TTC549 (cell line): ENCODE data around the gene CD4.

ENCODE experiments used
- FAIRE-seq: peaks from 2 replicates; lab custom pipeline; 2012; peaks lifted over from hg19 to GRCh38; lab: Jason Lieb, UNC

CD4 gene

DNA sequence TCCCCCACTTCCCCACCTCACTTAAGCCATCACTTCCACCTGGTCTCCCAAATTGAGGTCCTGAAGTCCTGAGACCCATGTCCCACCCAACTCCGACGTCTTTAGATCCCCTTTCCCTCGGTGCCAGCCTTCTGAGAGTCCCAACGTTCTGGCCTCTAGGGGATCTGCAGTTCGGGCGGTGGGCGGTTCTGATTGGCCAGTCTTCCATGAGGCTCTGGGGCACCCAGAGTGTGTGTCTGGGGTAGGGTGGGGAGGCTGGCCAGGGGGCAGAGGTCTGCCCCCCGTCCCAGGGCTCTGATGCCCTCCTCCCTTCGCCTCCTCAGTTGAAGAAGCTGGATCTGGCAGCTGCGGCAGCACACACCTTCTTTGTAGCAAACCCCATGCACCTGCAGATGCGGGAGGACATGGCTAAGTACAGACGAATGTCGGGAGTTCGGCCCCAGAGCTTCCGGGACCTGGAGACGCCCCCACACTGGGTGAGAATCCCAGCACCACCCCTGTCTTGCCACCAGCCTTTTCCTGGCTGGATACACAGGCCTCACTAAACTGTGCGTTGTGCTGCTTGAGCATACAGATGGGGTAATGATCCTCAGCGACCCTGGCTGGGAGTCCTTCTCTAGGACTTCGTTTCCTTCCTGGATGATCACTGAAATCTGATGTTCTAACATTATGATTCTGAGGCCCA, 40.4 kb downstream of the CD4 start:
- FAIRE-seq: no peak

DNA sequence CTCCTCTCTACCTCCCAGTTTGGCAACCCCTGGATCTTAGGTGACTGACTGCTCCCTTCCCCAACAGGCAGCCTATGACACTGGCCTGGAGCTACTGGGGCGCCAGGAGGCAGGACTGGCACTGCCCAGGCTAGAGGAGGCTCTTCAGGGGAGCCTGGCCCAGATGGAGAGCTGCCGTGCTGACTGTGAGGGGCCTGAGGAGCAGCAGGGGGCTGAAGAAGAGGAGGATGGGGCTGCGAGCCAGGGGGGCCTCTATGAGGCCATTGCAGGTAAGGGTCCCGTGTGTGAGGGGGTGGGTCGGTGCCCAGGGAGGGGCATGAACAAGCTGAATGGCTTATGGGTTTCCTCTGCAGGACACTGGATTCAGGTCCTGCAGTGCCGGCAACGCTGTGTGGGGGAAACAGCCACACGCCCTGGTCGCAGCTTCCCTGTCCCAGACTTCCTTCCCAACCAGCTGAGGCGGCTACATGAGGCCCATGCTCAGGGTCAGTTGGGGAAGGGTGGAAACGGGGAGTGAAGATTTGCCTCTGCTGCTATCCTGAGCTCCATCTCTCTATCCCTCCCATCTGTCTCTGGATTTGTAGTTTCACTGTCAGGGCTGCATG, 41.1 kb downstream of the CD4 start:
- no peak for FAIRE-seq

DNA sequence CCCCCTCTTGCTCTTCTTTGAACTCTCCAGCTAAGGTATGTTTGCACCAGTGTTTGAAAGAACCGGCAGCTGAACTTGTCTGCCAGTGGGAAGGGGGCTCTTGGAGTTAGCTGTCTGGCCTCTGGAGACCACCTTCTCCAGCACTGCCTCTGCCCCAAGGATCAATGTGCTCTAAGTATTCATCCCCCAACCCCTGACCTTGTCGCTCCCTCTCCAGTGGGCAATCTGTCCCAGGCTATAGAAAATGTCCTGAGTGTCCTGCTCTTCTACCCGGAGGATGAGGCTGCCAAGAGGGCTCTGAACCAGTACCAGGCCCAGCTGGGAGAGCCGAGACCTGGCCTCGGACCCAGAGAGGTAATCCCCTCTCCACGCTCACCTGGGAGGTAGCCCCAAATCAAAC, 41.7 kb downstream of the CD4 start:
- no peak for FAIRE-seq

DNA sequence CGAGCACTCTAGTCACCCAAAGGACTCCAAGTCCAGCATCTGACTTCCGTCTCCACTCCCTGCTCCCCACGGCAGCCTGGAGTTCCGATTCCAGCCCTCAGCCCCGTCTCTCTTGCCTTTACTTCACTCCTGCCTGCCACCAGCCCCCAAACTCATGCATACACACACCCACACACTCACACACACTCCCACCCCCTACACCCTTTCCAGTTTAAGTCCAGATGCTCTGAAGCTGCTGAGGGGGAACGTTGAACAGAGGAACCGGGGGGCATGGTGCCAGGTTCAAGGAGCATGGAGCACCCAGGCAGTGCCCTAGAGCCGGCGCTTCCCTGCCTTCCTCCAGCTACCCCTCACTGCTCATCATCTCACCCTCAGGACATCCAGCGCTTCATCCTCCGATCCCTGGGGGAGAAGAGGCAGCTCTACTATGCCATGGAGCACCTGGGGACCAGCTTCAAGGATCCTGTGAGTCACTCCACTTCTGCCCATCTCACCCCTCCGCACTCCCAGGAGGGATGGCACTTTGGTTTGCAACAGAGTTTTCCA, 42.2 kb downstream of the CD4 start:
- FAIRE-seq: no peak

DNA sequence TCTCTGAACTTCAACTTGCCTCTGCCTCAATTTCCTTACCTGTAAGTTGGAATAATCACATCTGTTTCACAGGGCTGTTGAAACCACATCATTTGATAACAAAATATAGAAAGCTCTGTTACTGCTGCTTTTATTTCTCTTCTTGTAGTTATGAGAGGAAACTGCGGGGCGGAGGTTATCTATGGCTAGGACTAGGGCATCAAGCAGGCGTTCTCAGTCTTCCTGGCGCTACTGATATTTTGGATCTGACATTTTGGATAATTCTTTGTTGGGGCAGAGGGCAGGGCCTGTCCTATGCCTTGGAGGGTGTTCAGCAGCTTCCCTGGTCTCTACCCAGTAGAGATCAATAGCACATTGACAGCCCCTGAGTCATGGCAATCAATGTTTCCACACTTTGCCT, 42.8 kb downstream of the CD4 start:
- FAIRE-seq: no peak

DNA sequence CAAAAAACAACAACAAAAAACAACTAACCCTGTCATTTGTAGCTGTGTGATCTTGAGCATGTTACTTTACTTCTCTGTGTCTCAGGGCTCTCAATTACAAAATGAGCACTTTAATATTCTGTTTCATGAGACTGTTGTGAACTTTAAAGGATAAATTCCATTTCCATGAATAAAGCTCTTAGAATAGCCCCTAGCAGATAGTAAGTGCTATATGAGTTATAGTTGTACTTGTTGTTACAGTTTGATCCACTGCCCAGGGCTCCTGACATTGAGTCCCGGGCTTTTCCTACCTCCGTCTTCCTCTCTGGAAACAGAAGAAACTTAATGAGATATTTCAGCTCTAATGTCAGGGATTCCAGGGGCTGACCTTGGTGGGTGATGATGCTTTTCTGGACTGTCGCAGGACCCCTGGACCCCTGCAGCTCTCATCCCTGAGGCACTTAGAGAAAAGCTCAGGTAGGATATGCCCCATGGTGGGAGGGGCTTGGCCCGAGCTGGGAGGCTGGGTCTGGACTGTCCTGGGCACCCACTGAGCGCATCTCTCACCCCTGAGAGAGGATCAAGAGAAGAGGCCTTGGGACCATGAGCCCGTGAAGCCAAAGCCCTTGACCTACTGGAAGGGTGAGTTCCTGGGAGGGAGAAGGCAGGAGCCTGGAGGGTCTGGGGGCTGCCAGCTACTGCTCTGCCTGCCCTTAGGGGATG, 44.0 kb downstream of the CD4 start:
- no peak for FAIRE-seq

DNA sequence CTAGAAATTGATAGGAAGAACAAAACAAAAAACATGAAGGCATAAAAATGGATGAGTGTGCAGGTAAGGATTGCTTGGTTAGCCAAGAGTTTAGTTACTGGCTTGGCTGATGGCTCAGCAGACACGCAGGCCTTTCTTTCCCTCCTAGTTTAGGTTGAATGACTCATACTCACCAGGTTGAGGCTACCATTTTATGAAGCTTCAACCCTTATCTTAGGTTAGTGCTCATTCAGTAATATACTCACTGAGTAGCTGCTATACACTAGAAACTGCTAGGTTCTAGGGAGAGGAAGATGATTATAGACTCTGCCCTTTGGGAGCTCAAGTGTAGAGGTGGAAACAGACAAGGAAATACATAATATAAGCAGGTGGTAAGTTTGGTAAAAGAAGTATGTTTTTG, 44.9 kb downstream of the CD4 start:
- no peak for FAIRE-seq

DNA sequence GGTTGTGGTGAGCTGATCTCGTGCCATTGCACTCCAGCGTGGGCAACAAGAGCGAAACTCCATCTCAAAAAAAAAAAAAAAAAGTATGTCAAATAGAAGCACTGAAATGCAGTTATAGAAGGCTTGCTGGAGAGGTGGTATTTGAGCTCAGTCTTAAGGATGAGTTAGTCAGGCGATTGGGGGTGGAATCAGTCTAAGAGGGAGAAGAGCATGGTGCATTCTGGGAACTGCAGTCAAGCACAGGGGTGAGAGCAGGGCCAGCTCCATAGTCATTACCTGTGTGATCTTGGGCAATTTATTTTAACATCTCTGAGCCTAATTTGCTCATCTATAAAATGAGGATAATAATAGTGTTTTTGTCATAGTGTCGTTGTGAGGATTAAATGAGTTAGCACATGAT, 45.5 kb downstream of the CD4 start:
- no peak for FAIRE-seq

DNA sequence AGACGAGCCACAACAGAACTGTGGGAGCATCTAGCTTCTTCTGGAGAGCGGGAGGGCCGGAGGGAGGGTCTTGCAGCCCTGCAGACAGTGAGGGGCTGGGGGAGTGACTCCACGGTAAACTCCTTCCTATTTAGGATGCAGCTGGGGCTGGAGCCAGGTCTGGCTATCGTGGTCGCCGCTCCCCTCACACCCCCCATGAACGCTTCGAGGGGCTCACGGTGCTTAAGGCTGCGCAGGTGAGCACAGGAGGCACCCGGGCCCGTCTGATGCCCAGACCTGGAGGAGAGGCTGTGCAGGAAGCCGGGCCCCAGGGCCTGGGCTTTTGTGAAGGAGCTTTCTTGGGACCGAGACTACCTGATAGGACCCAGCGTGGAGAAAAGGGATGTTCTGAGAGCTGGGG, 47.5 kb downstream of the CD4 start:
- FAIRE-seq: no peak

DNA sequence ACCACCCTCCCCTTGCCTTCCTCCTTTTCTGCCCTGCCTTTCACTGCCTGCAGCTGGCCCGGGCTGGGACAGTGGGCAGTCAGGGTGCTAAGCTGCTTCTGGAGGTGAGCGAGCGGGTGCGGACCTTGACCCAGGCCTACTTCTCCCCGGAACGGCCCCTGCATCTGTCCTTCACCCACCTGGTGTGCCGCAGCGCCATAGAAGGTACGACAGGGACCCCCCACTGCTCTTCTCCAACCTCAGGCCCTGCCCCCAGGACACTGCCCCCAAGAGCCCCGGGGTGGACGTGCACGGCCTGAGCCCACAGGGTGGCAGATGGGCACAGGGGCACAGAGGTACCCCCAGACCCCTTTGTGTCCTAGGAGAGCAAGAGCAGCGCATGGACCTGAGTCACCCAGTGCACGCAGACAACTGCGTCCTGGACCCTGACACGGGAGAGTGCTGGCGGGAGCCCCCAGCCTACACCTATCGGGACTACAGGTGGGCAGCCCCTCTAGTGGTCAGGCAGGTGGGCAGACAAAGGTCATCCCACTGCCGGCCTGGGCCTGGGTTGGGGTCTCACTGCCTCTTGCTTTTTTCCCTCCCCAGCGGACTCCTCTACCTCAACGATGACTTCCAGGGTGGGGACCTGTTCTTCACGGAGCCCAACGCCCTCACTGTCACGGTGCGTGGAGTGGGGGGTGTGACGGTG, 48.2 kb downstream of the CD4 start:
- FAIRE-seq: no peak

DNA sequence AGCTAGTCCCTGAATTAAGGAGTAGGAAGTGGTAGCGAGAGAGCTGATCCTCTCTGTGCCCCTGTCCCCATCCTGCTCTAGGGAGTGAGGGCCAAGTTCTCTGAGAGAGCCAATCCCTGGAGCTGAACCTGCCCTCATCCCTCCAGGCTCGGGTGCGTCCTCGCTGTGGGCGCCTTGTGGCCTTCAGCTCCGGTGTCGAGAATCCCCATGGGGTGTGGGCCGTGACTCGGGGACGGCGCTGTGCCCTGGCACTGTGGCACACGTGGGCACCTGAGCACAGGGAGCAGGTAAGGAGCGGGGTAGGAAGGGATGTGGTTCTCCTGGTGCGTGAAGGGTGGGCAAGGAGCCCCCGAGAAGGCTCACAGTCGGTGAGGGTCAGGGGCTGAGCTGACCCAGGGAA, 49.5 kb downstream of the CD4 start:
- no peak for FAIRE-seq

DNA sequence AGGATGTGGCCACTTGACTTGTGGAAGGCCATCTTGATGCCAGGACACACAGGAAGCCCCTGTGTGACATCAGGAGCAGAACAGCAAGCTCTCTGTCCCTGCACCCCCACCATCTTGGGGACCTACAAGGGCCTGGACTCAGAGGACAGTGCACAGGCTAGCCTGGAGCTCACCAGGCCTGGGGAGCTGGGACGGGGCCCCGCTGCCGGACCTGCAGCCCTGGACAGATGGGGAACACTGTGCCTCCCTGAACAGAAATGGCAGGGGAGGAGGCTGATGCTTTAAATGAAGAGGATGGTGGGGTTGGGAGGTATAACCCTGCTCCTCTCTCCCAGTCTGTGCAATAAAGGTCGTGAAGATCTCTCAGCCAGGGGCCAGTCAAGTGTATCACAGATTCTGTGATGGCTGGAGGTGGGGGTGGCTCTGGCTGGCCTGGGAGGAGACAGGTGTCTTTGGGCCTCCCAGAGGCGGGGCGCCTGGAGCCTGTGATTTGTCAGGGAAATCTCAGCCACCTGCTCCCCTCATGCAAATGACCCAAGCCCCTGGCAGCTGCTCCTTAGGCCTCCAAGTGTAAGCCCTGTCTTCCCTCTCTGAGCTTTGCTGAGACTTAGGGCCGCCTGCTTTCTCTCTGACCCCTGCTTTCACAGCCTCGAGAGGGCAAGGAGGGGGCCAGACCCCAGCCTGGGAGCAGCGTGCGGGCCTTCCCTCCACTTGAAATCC, 50.3 kb downstream of the CD4 start:
- FAIRE-seq: no peak

DNA sequence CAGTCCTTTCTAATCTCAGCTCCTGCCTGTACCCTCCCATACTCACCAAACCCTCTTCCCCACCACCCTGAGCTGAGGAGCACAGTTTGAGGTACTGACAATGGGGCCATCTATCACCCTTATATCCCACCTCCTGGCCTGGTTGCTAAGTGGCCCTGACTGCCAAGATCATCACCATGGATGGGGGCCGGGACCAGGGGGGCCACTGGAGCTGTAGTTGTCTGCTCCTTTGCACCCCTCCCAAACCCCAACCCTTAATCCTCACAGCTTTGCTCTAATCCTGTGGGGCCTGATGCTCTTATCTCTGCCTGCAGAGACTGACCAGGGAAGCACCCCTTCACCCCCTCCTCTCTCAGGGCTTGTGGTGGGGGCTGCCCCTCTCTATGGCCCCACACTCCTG, 51.0 kb downstream of the CD4 start:
- FAIRE-seq: no peak

DNA sequence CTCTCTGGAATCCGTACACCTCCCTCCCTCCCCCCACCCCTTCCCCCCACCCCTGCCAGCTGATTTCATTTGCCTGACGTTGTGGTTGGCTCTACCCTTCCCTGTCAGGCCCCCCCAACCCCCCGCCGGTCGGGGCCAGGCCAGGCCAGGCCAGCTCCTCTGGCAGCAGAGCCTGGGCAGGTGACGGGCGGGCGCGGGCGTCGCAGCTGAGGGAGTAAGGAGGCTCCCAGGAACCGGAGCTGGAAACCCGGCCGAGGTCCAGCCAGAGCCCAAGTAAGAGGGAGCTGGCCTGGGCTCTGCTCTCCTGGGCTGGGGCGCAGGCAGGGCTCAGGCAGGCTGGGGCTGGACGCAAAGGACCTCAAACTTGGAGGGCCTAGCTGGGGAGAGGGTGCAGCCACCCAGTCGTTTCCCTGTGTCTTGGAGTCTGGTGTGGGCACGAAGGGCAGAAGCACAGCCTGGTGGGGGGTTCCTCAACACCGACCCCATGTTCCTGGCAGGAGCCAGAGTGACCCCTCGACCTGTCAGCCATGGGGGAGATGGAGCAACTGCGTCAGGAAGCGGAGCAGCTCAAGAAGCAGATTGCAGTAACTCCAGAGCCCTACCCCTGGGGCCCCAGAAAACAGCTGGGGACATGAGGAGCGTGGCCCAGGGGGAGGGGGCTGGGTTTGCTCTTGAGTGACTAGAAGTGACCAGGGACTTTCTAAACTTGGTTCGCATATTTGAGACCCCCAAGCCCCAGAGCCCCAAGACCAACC, 51.6 kb downstream of the CD4 start, which contains the start of gene GNB3:
Gene GNB3 (plus strand): TSS at position 165 of the 755 bp plus-strand sequence. CDS start 363 bp downstream, at position 528.
- FAIRE-seq: no peak

DNA sequence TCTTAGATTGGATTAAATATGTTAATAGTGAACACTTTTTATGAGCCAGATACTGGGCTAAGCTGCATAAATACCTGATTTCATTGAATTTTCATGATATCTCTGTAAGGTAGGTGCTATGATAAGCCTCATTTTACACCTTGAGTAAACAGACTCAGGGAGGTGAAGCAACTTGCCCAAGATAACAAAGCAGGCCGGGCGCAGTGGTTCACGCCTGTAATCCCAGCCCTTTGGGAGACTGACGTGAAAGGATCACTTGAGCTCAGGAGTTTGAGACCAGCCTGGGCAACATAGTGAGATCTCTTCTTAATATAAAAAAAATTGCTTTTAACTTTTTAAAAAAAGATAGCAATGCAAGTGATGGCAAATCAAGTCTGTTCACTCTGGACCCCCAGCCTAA, 52.7 kb downstream of the CD4 start:
- no peak for FAIRE-seq

DNA sequence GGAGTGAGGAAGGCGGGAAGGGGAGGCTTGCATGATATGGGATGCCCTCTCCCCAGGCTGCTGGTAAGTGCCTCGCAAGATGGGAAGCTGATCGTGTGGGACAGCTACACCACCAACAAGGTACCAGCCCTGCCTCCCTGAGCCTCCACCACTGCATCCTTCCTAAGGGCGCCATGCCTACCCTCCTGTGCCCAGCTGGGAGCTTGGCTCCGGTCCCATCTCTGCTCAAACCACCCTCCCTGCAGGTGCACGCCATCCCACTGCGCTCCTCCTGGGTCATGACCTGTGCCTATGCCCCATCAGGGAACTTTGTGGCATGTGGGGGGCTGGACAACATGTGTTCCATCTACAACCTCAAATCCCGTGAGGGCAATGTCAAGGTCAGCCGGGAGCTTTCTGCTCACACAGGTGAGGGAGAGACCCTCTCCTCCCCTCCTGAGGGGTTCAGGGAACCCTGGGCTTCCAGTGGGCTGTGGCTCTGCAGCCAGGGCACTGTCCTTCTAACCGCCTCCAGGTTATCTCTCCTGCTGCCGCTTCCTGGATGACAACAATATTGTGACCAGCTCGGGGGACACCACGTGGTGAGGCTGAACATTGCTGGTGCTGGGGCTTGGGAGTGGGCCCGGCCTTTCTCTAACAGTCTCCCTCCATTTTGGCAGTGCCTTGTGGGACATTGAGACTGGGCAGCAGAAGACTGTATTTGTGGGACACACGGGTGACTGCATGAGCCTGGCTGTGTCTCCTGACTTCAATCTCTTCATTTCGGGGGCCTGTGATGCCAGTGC, 54.0 kb downstream of the CD4 start:
- FAIRE-seq: no peak

DNA sequence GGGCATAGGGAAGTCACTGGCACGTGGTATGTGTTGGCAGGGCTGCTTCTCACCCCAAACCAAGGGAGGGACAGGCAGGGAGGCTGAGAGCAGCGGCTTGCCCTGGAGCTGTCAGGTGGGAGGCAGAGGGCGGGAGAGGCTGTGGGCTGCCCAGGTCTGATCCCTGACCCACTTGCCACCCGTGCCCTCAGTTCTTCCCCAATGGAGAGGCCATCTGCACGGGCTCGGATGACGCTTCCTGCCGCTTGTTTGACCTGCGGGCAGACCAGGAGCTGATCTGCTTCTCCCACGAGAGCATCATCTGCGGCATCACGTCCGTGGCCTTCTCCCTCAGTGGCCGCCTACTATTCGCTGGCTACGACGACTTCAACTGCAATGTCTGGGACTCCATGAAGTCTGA, 56.1 kb downstream of the CD4 start:
- no peak for FAIRE-seq

DNA sequence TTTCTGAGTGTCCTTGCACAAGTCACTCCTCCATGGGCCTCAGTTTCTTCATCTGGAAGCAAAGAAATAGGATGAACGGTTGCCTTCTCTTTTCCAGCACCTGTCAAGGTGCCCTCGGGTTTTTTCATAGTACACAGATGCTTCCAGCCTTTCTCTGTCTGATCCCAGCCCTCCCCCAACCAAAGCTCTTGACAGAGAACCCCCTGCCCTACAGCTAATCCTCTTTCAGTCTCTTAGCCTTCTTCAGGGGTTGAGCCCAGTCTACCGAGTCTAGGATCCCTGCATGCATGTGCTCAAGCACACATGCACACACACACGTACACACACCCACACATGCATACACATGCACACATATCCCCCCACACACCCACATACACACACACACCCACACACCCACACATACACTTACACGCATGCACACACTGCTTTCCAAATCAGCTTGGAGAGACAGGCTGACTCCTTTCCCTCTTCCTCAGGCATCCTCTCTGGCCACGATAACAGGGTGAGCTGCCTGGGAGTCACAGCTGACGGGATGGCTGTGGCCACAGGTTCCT, 57.1 kb downstream of the CD4 start:
- FAIRE-seq: no peak

DNA sequence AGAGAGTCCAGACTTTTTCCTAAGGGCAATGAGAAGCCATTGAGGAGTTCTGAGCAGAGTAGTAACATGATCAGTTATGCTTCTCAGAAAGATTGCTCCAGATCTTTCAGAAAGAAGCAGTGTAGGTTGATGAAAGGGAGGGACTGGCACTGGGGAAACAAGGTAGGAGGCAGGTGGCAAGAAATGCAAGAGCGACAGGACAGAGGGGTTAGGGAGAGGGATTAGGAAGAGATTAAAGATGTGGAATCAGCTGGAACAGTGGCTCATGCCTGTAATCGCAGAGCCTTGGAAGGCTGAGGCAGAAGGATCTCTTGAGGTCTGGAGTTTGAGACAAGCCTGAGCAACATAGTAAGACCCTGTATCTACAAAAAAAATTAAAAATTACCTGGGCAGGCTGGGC, 58.3 kb downstream of the CD4 start:
- no peak for FAIRE-seq

DNA sequence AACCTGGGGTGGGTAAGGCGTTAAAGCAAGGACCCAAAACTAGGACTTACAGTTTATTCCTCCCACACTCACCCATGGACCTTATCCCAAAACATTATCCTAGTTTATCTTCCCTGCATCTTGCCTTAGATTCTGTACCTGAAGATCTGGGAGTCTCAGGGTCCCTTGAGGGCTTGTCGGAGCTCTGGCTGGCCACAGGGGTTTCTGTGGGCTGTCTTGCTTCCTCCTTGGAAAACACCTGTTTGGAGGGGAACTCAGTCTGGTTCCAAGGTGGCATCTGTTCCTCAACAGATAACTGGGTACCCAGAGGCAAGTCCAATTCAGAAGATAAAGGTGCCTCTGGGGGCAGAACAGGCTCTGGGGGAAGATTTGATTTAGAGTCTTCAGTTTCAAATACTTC, 60.1 kb downstream of the CD4 start:
- FAIRE-seq: no peak
